Thyroid gland (tissue), 4 donors: ENCODE results near the gene RNU6-1. TPM values are rescaled to one million over a fixed set of nuclear protein-coding genes. Genes with fewer than 3 reads are reported as not detected.

Experiments used
- DNase-seq, 2 donors: peaks; one replicate each; pipeline ENCODE4 v3.0.0-alpha.2; 2019
- H3K27ac ChIP-seq, 3 donors: fragments of 200-600 bp; sonication (generic); 1 replicate in 2 of 3; 2 replicates in 1 of 3; pipeline ENCODE4 v1.5.1; 2016 to 2019; ENCODE audit warnings: mild to moderate bottlenecking in 1 of 3, moderate library complexity in 1 of 3
- H3K27me3 ChIP-seq: fragments of 200-600 bp; sonication (generic); one replicate; pipeline ENCODE4 v1.5.1; 2019
- H3K36me3 ChIP-seq, 2 donors: fragments of 200-600 bp; sonication (generic); one replicate each; pipeline ENCODE4 v1.5.1; 2016 to 2019
- H3K4me1 ChIP-seq, 2 donors: fragments of 200-600 bp; sonication (generic); one replicate each; pipeline ENCODE4 v1.5.1; 2017 to 2019
- H3K4me3 ChIP-seq, 3 donors: fragments of 200-600 bp; sonication (generic); replicated peaks in 1 of 3; 1 replicate in 2 of 3; 2 replicates in 1 of 3; pipeline ENCODE4 v1.5.1; 2016; ENCODE audit warnings: mild to moderate bottlenecking in 1 of 3
- H3K9me3 ChIP-seq: fragments of 200-600 bp; sonication (generic); one replicate; pipeline ENCODE4 v1.5.1; 2017
- CTCF ChIP-seq, 6 experiments: fragments of 200-600 bp in 3 of 6; fragments of 450-650 bp in 3 of 6; sonication (generic) in 3 of 6; IDR thresholded peaks; one replicate each; pipeline ENCODE4 v1.5.1; 2016 to 2019; ENCODE audit warnings: antibody characterized with exemption in 6 of 6, mild to moderate bottlenecking in 2 of 6, inconsistent platforms in 1 of 6, moderate library complexity in 1 of 6
- POLR2A ChIP-seq, 2 donors: fragments of 450-650 bp; IDR thresholded peaks; one replicate each; pipeline ENCODE4 v1.6.1; 2017; ENCODE audit warnings: antibody characterized with exemption in 2 of 2, mild to moderate bottlenecking in 2 of 2, moderate library complexity in 1 of 2
- WGBS, 2 donors: methylation state at CpG; one replicate each; pipeline ENCODE4 v1.1.5; 2017; 5-methylcytosine and 5-hydroxymethylcytosine counted together
- intact Hi-C: fragments of 100-400 bp; cut with DNase I; formaldehyde crosslinking; loops from one replicate; pipeline ENCODE4 v1.15.1; 2023
- total RNA-seq, 4 donors: library from RNA; depleted of rRNA; stranded (reverse); fragments of >200 nt; gene quantifications; one replicate each; pipeline ENCODE4 v1.2.3, GENCODE V29; 2016

RNU6-1 gene
- total RNA-seq, 4 donors from 2014 or later, result not detected

GRCh38 chr15:67803299-67803698 is 36.5 kb downstream of the RNU6-1 start:
- no peaks in the 10 kb centered on the region for H3K36me3 ChIP-seq
- intact Hi-C loops, result no loop called here
- no peak overlapping the region for H3K27ac ChIP-seq
- TF ChIP-seq CTCF (IDR thresholded peaks at IDR 0.05), result no peak
- TF ChIP-seq POLR2A (IDR thresholded peaks at IDR 0.05), result no peak
- peaks cover 13 to 23% of the 10 kb centered on the region in 2 donors for H3K4me1 ChIP-seq
- H3K4me3 ChIP-seq, result no peak overlapping the region
- no peaks in the 10 kb centered on the region for H3K9me3 ChIP-seq
- no peak for DNase-seq
- WGBS, 2 donors, result 85 to 90% methylated on average over 3 of the region's 3 CpGs
- H3K27me3 ChIP-seq, result no peaks in the 10 kb centered on the region

- intact Hi-C loops, result no loop called here
- no peak for DNase-seq
- Histone ChIP-seq H3K36me3 (no peaks in the 10 kb centered on the region), H3K27me3 (no peaks in the 10 kb centered on the region), H3K27ac (no peak overlapping the region), H3K4me1 (peaks cover 13 to 23% of the 10 kb centered on the region in 2 donors), H3K4me3 (no peak overlapping the region), H3K9me3 (no peaks in the 10 kb centered on the region)
- no peak for TF ChIP-seq POLR2A (IDR thresholded peaks at IDR 0.05)
- no peak for TF ChIP-seq CTCF (IDR thresholded peaks at IDR 0.05)
- WGBS, 2 donors, result 89 to 92% methylated on average over 18 of the region's 19 CpGs
These were observed 37.6 kb downstream of the RNU6-1 start for GRCh38 chr15:67801926-67802914.

GRCh38 chr15:67801142-67801541 is 38.7 kb downstream of the RNU6-1 start:
- Histone ChIP-seq H3K36me3 (no peaks in the 10 kb centered on the region), H3K27ac (no peak overlapping the region), H3K9me3 (no peaks in the 10 kb centered on the region), H3K27me3 (no peaks in the 10 kb centered on the region), H3K4me3 (no peak overlapping the region), H3K4me1 (peaks cover 10 to 18% of the 10 kb centered on the region in 2 donors)
- 98 to 100% methylated on average over 2 of the region's 2 CpGs for WGBS, 2 donors
- TF ChIP-seq CTCF (IDR thresholded peaks at IDR 0.05) (no peak), POLR2A (IDR thresholded peaks at IDR 0.05) (no peak)
- DNase-seq, result no peak
- intact Hi-C loops, result no loop called here

- intact Hi-C loops, result no loop called here
- H3K9me3 ChIP-seq, result no peaks in the 10 kb centered on the region
- no peak for DNase-seq
- H3K4me1 ChIP-seq, result peaks cover 0 to 5% of the 10 kb centered on the region in 2 donors
- WGBS, 2 donors, result 73 to 79% methylated on average over 6 of the region's 6 CpGs
- H3K4me3 ChIP-seq, result no peak overlapping the region
- no peak overlapping the region for H3K27ac ChIP-seq
- H3K27me3 ChIP-seq, result no peaks in the 10 kb centered on the region
- H3K36me3 ChIP-seq, result no peaks in the 10 kb centered on the region
- TF ChIP-seq CTCF (IDR thresholded peaks at IDR 0.05) (no peak), POLR2A (IDR thresholded peaks at IDR 0.05) (no peak)
These were observed 40.0 kb downstream of the RNU6-1 start for GRCh38 chr15:67799801-67800205.
